GM10847 (cell line): ENCODE results near the gene NPPA.

Experiments used
- POLR2A ChIP-seq: IDR thresholded peaks from 2 replicates; pipeline ENCODE4 v1.6.1; 2011; ENCODE audit not compliant: insufficient read length; ENCODE audit errors: extremely low read depth

The NPPA gene

GRCh38 chr1:11837767-11838348, 9.7 kb downstream of the NPPA start:
- no peak for TF ChIP-seq POLR2A

- TF ChIP-seq POLR2A, result no peak
Measured at GRCh38 chr1:11836955-11837766, 10.4 kb downstream of the NPPA start.

DNA sequence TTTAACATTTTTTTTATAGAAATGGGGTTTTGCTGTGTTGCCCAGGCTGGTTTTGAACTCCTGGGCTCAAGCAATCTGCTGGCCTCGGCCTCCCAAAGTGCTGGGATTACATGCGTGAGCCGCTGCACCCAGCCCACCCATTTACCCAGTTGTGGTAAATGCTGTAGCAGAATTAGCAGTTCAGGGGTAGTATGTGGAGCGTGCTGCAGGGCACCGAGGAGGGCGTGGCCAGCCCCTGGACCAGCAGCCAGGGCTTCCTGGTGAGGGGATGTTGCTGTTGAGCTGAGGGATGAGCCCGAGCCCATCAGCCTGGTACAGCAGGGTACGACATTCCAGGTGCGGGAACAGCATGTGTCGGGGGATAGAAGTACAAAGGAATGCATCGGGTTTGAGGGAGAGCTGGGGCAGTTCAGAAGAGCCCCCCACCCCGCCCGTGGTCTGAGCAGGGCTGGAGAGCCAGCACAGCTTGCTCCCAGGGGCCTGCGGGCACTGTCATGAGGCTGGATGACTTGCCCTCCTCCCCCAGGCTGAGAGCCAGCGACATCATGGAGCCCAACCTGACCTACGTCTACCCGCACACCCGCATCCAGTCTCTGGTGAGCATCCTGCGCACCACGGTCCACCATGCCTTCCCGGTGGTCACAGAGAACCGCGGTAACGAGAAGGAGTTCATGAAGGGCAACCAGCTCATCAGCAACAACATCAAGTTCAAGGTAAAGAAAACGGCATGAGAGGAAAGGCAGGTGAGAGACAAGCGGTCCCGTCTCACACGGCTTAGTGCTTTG, 11.9 kb downstream of the NPPA start:
- no peak for TF ChIP-seq POLR2A

DNA sequence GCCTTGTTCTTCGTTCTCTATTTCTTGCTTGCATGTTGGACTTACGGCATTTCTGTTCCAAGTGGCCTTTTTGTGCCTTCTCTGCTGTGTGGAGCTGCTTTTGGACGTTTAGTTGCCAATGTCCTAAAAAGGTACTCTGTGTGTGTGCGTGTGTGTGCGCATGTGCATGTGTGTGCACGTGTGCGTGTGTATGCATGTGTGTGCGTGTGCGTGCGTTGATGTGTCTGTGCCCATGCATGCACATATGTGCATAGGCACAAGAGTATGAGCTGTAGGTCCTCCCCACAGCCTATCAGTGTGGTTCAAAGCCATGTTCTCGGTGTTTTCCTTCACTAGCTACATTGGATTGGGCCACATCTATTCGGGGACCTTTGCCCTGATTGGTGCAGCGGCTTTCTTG, 13.7 kb downstream of the NPPA start:
- TF ChIP-seq POLR2A, result no peak

GRCh38 chr1:11833497-11833896, 14.1 kb downstream of the NPPA start:
- TF ChIP-seq POLR2A, result no peak

DNA sequence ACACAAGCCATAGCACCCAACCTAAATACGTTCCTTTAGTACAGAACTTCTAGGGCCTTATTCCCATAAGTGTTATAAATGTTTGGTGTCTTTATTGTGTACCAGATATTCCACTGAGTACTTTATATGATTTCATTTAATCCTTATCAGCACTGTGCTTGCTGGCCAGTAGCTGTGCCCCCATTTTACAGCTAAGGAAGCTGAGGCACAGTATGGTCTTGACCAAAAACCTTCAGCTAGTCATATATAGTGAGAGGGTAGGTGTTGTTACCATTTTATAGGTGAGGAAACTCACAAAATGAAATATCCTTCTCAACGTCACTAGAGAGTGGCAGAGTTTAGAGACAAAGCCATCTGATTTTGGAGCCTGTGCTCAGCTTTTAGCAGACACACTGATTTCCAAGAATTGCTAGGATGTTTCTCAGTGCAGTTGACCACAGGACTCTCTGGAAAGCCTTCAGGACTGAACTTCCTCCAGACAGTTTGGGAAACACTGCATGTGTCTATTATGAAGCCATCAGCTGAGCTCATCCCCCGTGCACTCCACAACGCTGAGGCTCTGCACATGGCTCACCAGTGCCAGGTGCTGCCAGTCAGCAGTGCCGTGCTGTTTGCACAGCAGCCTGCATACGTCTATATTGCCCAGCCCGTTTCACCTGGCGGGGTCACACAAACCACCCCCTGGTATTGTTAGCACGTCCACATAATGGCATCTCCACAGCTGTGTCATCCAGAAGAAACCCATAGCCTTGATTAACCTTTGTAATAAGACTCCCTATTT, 15.4 kb downstream of the NPPA start:
- TF ChIP-seq POLR2A, result no peak

DNA sequence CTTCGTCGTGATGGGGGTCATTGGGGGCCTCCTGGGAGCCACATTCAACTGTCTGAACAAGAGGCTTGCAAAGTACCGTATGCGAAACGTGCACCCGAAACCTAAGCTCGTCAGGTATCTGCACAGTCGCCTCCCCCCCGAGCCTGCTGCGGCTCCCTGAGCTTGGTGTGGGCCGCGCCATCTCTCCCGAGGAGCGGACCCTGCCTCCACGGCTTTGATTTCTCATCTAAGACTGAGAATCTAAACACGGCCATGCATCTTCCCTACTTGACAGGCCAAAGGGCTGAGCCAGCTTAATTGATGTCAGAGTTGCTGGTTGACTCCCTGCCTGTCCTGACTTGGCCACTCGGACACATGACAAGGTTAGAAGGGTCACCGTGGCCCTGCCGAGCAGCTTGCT, 19.1 kb downstream of the NPPA start:
- no peak for TF ChIP-seq POLR2A

- no peak for TF ChIP-seq POLR2A
Measured at GRCh38 chr1:11826946-11827345, 20.6 kb downstream of the NPPA start.

DNA sequence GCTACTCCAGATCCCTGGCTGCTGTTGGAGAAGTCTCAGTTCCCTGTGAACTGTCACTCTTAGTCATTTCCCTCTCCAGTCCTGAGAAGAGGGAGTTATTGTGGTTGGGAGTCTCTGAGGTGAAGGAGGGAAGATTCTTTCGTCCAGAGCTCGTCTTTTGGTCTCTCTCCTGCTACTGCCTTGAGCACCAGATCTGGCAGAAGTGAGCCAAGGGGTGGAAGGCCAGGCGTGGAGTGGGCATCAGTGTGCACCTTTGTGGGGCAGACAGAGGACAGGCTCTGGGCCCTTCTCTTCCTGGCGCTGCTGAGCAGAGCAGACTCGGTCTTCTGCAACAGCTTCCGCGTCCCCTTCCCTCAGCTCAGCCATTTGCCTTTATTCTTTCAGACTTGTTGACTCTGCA, 22.5 kb downstream of the NPPA start:
- no peak for TF ChIP-seq POLR2A

DNA sequence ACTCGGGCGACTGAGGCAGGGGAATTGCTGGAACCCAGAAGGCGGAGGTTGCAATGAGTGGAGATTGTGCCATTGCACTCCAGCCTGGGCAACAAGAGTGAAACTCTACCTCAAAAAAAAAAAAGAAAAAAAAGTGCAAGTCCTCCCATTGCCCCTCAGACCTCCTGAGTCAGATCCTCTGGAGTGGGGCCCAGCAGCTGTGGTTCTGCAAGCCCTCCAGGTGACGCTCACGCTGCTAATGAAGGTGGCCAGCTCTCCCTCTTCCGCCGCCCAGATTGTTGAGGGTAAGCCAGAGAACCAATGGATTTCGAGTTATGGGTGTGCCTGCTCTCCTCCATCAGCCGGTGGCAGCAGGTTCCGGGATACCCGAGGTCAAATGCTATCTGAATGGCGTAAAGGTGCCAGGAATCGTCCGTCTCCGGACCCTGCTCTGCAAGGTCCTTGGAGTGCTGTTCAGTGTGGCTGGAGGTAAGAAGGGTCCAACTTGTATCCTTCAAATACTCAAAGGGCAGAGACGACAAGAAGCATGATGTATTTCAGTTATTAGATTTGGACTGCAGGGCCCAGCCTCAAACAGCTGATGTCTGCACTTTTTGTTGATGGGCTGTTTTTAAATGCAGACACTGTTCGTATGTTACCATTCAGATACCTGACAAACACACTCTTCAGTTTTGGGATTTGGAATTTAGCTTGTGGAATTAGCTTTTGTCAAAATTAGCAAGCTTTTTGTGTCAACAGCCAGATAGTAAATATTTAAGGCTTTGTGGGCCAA, 24.0 kb downstream of the NPPA start:
- TF ChIP-seq POLR2A, result no peak

GRCh38 chr1:11822091-11822490, 25.5 kb downstream of the NPPA start:
- no peak for TF ChIP-seq POLR2A

DNA sequence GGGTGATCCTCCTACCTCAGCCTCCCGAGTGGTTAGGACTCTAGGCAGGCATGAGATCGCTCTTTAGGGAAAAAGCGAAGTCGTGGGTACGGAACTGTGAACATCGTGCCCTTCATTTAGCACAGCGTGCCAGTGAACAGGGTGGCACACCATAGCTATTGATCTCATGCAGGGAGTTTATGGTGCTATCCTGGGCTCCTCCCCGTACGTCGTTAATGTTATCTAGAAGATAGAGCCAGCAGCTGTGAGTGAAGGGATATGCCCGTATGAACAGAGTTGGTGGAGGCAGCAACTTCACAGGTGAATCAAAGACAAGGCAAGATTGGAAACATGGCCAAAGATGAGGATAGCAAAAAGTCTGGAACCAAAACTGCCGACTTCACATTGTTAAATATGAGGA, 30.4 kb downstream of the NPPA start:
- TF ChIP-seq POLR2A, result no peak

GRCh38 chr1:11813021-11813420, 34.6 kb downstream of the NPPA start:
- no peak for TF ChIP-seq POLR2A

- no peak for TF ChIP-seq POLR2A
Measured at GRCh38 chr1:11807133-11807532, 40.5 kb downstream of the NPPA start.
